Lower leg skin (tissue), 4 donors: ENCODE measurements around the gene SLC22A15. TPM values are rescaled to one million over a fixed set of nuclear protein-coding genes. Genes with fewer than 3 reads are reported as not detected.

Experiments used
- DNase-seq, 2 donors: peaks; one replicate each; pipeline ENCODE4 v3.0.0-alpha.2; 2019; ENCODE audit warnings: low spot score in 2 of 2
- H3K4me3 ChIP-seq: fragments of 200-600 bp; sonication (generic); 2 replicates; pipeline ENCODE4 v1.5.1; 2017; ENCODE audit warnings: mild to moderate bottlenecking, low read depth; ENCODE audit not compliant: poor library complexity, severe bottlenecking
- CTCF ChIP-seq, 3 donors: fragments of 450-650 bp; IDR thresholded peaks; one replicate each; pipeline ENCODE4 v1.5.1; 2016; ENCODE audit warnings: antibody characterized with exemption in 3 of 3, mild to moderate bottlenecking in 3 of 3, moderate library complexity in 2 of 3
- POLR2A ChIP-seq, 2 donors: fragments of 450-650 bp; IDR thresholded peaks; one replicate each; pipeline ENCODE4 v1.6.1; 2016 to 2017; ENCODE audit warnings: antibody characterized with exemption in 2 of 2, mild to moderate bottlenecking in 1 of 2, moderate library complexity in 1 of 2
- WGBS, 2 donors: methylation state at CpG; one replicate each; pipeline ENCODE4 v1.1.5; 2018; 5-methylcytosine and 5-hydroxymethylcytosine counted together
- intact Hi-C: fragments of 100-400 bp; cut with DNase I; formaldehyde crosslinking; loops from one replicate; pipeline ENCODE4 v1.15.0; 2023; ENCODE audit warnings: low total_unique reads
- total RNA-seq, 4 donors: library from RNA; depleted of rRNA; stranded (reverse); fragments of >200 nt; gene quantifications; one replicate each; pipeline ENCODE4 v1.1.0, GENCODE V29; 2016

Gene SLC22A15
- total RNA-seq, 4 donors from 2014 or later, result 7.9 to 11.5 (median 10.5) TPM

- no peak for DNase-seq
- H3K4me3 ChIP-seq, result no peak overlapping the region
- intact Hi-C loops, result no loop called here
- 63% methylated on average over 3 of the region's 3 CpGs for WGBS, 2 donors
- TF ChIP-seq CTCF (IDR thresholded peaks at IDR 0.05), result no peak
- TF ChIP-seq POLR2A (IDR thresholded peaks at IDR 0.05), result no peak
Observed at GRCh38 chr1:115946116-115946515, 30.2 kb upstream of the SLC22A15 start.

GRCh38 chr1:115949156-115949555, 27.2 kb upstream of the SLC22A15 start:
- intact Hi-C loops, result no loop called here
- H3K4me3 ChIP-seq, result no peak overlapping the region
- TF ChIP-seq POLR2A (IDR thresholded peaks at IDR 0.05) (no peak), CTCF (IDR thresholded peaks at IDR 0.05) (no peak)
- no peak for DNase-seq
- 45 to 47% methylated on average over 2 of the region's 2 CpGs for WGBS, 2 donors

GRCh38 chr1:115951560-115951959, 24.8 kb upstream of the SLC22A15 start:
- no peak for TF ChIP-seq CTCF (IDR thresholded peaks at IDR 0.05)
- no peak overlapping the region for H3K4me3 ChIP-seq
- DNase-seq, result no peak
- intact Hi-C loops, result no loop called here

GRCh38 chr1:115952547-115952946, 23.8 kb upstream of the SLC22A15 start:
- H3K4me3 ChIP-seq, result no peak overlapping the region
- 0 to 4% methylated on average over 1 of the region's 1 CpG for WGBS, 2 donors
- intact Hi-C loops, result no loop called here
- no peak for DNase-seq
- TF ChIP-seq CTCF (IDR thresholded peaks at IDR 0.05), result no peak
- TF ChIP-seq POLR2A (IDR thresholded peaks at IDR 0.05), result no peak

- H3K4me3 ChIP-seq, result no peak overlapping the region
- no peak for DNase-seq
- WGBS, 2 donors, result 63 to 72% methylated on average over 1 of the region's 1 CpG
- intact Hi-C loops, result no loop called here
- TF ChIP-seq POLR2A (IDR thresholded peaks at IDR 0.05), result no peak
- TF ChIP-seq CTCF (IDR thresholded peaks at IDR 0.05), result no peak
Observed at GRCh38 chr1:115953180-115953579, 23.1 kb upstream of the SLC22A15 start.

GRCh38 chr1:115954684-115955083, 21.6 kb upstream of the SLC22A15 start:
- DNase-seq, result no peak
- intact Hi-C loops, result no loop called here
- TF ChIP-seq POLR2A (IDR thresholded peaks at IDR 0.05), result no peak
- TF ChIP-seq CTCF (IDR thresholded peaks at IDR 0.05), result no peak
- no peak overlapping the region for H3K4me3 ChIP-seq
- 71 to 72% methylated on average over 2 of the region's 2 CpGs for WGBS, 2 donors
